Central memory CD4-positive, alpha-beta T cell (primary cell): ENCODE measurements around the gene RFX2.
"Not testable (repeated sequence)": the region's sequence is repeated elsewhere in the genome, so short reads cannot be mapped to it uniquely, and the experiment has no call there.

Experiments used
- DNase-seq: peaks from one replicate; pipeline ENCODE4 v3.0.0; 2022

The RFX2 gene

DNA sequence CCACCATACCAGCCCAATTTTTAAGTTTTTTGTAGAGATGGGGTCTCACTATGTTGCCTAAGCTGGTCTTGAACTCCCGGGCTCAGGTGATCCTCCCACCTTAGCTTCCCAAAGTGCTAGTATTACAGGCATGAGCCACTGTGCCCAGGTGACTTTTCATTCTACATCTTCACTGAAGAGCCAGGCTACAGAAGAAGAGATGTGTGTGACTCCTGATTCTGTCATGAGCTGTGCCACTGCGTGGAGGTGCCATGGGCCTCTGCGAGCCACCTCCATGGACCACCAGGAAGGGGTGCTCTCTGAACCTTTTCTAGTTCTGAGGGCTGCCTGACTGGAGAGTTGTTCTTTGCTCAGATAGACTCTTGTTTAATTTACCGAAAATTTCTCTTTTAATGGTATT lies 75.8 kb downstream of the RFX2 start:
- DNase-seq: no peak

DNA sequence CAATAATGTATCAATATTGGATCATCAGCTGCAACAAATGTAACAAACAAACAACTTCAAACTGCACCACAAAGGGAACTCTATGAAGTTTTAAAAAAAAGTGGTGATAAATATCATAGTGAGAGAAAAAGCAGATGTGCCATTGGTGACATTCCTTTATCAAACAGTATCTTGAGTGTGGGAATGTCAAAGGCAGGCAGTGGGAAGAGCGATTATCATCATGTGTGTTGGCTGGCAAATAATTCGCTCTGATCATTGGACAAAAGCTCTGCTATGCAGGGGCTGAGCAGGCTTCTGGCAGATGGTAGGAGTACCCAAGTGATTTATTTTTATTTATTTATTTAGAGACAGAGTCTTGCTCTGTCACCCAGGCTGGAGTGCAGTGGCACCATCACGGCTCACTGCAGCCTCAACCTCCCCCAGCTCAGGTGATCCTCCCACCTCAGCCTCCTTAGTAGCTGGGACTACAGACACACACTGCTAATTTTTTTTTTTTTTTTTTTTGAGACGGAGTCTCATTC lies 76.5 kb downstream of the RFX2 start:
- no peak for DNase-seq

GRCh38 chr19:6032827-6033226 lies 77.5 kb downstream of the RFX2 start:
- DNase-seq: no peak

DNA sequence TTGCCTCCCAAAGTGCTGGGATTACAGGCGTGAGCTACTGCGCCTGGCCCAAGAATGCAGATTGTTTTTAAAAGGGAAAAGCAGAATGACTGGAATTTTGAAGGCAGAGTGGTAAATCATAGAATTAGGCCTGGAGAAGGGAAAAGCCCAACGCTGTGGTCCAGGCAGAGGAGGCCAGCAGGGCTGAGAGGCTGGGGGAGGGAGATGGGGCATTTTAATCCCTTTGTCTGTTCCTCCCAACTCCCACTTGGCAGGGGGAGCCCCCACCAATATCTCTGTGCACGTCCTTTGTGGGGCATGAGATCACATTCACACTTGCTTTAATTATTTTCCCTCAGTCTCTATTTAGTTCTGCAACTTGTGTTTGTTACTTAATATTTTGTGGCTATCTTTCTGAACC lies 77.9 kb downstream of the RFX2 start:
- no peak for DNase-seq

DNA sequence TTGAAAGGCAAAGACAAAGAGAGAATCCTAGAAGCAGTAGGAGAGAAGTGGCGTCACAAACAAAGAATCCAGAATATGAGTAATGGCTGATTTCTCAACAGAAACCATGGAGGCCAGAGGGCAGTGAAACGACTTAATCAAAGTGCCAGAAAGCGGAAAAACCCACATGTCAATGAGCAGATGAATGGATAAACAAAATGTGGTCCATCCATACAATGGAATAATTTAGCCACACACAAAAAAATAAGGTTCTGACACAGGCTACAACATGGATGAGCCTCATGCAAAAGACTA lies 80.1 kb downstream of the RFX2 start:
- no peak for DNase-seq

- DNase-seq: no peak
Observed at GRCh38 chr19:6026390-6027227, 83.7 kb downstream of the RFX2 start.

DNA sequence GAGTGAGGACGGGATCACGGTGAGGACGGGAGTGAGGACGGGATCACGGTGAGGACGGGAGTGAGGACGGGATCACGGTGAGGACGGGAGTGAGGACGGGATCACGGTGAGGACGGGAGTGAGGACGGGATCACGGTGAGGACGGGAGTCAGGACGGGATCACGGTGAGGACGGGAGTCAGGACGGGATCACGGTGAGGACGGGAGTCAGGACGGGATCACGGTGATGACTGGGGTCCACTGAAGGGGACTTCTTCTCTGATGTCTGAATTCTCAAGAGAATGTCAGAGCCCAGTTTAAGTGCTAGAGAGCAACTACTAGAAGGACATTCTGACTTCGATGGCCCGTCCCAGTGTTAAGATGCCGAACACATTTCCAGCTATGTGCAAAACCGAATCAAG lies 85.5 kb downstream of the RFX2 start:
- DNase-seq: not testable (repeated sequence)

DNA sequence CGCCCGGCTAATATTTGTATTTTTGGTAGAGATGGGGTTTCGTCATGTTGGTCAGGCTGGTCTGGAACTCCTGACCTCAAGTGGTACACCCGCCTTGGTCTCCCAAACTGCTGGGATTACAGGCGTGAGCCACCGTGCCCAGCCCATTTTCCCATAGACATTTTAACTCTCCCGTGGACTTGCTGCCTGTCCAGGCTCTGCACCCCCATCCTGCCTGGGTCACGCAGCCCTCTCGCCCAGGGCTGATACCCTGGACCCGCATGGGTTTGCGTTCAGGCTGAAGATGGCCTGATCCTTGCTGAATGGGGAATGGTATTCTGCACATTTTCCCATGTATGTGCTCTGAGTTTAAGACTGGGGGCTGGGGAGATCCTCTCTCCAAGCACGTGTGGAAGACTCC lies 86.4 kb downstream of the RFX2 start:
- no peak for DNase-seq

GRCh38 chr19:6023085-6023682 lies 87.1 kb downstream of the RFX2 start:
- no peak for DNase-seq

DNA sequence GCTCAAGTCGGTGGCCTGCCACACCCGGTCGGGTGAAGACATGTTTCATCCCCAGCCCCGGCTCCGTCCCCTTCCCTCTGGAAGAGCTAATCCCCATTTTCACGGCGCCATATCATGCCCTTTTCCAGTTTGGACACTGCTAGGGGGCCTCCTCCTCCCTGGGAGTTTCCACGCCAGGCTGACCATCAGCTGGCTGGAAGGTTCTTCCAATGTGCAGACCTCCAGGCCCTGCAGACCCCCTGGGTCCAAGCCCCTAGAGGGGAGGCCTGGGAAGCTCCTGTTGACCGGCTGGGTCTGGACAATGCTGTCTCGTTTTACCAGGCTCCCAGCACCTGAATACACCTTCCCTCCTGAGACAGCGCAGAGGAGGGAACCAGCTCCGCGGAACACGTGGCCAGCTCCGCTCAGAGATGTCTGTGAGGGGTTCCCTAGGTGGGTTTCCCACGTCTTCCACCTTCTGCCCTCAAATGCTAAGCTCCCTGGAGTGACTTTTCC lies 87.7 kb downstream of the RFX2 start:
- no peak for DNase-seq

DNA sequence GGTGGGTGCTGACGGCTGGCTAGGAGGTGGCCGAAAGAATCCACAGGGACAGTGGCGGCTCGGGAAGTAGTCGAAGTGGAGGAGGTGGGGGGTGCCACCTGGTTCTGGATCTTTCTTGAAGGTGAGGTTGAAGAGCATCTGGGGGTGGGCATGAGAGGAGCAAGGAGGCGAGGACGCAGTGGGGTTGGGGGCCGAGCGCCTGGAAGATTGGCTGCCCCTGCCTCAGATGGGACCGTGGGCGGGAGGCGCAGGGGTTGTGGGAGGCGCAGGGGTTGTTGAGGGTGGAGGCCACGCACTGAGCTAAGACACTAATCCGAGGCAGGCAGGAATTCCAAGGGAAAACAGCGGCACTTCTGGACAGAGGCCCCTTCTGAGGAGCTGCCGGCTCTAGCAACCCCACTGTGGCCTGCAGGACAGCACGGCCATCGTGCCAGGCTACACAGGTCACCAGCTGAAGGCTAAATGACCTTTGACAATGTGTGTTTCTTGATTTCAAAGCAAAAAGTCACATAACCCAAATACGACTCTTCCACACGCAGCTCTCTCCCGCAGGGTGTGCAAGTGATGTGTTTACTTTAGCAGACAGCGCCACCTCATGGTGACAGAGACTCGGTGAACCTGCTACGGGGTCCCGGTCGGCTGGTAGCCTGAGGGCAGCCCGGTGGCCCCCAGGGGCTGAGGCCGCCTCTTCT lies 88.3 kb downstream of the RFX2 start:
- peak; percentile 62 for DNase-seq

DNA sequence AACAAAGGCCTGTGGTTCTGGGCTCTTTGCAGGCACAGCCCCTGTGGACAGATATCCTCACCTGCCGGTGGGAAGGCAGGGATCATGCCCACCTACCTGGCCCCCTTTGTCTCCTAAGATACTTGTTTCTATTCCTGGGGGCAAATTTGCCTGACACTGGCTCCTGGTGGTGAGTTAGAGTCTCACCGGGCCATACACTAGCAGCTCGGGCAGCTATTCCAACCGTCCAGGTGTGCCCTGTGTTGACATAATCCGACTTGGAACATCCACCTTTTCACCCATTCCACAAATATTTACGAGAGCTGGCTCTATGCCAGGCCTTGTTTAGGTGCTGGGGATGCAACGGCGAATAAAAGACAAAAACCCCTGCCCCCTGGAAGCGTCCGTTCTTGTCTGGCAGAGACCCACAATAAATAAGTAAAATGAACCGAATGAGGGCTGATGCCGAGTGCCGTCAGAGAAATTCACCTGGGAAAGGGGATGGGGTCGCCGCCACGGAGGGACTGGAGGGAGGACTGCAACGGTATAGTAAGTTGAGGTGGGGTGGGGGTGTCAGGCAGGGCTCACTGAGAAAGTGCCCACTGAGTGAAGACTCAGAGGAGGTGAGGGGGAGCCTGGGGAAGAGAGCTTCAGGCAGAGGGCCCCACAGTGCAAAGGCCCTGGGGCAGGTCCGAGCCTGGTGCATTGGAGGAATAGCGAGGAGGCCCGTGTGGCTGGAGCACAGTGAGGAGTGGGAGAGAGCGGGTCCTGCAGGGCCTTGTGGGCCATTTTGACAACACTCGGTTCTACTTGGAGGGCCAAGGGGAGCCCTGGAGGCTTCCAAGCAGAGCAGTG lies 89.1 kb downstream of the RFX2 start:
- DNase-seq: no peak

- DNase-seq: no peak
Observed at GRCh38 chr19:6020166-6020882, 90.0 kb downstream of the RFX2 start.

GRCh38 chr19:6018786-6019185 lies 91.5 kb downstream of the RFX2 start:
- DNase-seq: no peak

- no peak for DNase-seq
Observed at GRCh38 chr19:6017576-6017975, 92.7 kb downstream of the RFX2 start.

GRCh38 chr19:6015841-6016545 lies 94.3 kb downstream of the RFX2 start:
- DNase-seq: no peak

DNA sequence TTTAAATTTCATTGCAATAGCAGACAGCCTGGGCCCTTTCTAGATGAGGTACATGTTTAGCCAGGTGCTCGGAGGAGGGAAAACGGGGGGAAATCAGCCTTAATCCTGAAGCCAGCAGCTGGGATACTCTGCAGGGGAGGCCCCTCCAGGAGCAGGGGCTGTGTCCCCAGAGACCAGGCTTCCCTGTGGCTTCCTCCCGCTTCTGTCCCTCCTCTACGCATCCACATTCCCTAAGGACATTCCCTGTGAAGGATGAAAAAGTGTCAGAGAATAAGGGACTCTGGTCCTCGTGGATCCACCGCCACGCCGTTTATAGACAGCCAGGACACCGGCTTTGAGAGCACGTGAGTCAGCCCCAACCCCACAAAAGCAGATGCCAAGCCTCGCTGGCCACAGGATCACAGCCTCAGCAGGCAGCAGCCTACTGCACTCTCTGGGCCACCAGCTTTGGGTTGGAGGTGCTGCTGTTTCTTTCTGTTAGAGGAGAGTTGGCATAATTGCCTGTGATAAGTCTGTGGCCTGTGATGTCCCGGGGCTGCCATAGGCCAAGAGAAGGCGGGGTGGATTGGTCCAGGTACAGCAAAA lies 95.7 kb downstream of the RFX2 start:
- no peak for DNase-seq

GRCh38 chr19:6012426-6013170 lies 97.7 kb downstream of the RFX2 start:
- DNase-seq: no peak

DNA sequence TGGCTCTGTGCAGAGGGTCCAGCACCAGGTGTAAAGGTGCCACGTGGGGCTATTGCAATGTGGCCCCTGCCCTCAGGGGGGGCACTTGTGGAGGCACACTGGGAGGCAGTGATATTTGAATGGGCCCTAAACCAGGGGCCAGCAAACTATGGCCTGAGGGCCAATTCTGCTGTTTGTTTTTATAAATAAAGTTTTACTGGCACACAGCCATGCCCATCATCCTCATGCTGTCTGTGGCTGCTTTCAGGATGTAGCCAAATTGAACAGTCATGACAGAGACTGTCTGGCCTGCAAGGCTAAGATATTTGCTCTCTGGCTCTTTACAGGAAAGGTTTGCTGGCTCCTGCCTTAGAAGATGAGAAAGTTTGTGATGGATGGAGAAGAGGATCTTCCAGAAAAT lies 98.5 kb downstream of the RFX2 start:
- DNase-seq: no peak

DNA sequence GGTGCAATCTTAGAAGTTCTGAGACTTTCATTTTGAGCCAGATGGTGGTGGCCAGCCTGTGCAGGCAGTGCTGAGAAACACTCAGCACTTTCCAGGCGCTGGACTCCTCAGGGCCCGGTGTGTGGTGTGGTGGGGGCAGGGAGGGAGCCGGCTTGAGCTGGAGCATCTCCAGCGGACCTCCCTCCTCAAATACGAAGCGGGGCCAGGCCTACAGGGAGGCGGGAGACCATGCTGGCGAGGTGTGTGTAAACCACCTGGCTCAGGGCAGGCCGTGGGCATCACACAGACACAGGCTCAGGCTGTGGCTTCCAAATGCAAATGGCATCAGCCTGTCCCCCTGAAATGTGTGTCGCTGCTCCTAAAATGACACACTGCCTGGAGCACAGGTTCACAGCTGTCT lies 99.1 kb downstream of the RFX2 start:
- DNase-seq: no peak
